ENCODE measurements around the gene MANF. TPM values are rescaled to one million over a fixed set of nuclear protein-coding genes. Genes with fewer than 3 reads are reported as not detected.

The MANF gene
- total and polyA plus RNA-seq, 2 of the 4 experiments (the other 2 are of a cell fraction), result 65.4 to 122 TPM

GRCh38 chr3:51375136-51375535 is 10.0 kb upstream of the MANF start:
- Histone ChIP-seq H3K27ac (ENCODE audit: insufficient read depth, low read length) (no peak overlapping the region), H2BK120ac (ENCODE audit: low read depth, low read length) (no peak overlapping the region), H2AFZ (replicated peaks; ENCODE audit: low read length, poor library complexity) (no peak overlapping the region), H2BK5ac (ENCODE audit: low read depth, low read length, poor library complexity, severe bottlenecking) (no peak overlapping the region), H2BK15ac (ENCODE audit: low read depth, low read length) (no peak overlapping the region), H4K5ac (ENCODE audit: low read depth, low read length) (no peak overlapping the region), H3K18ac (ENCODE audit: low read depth, low read length) (no peak overlapping the region), H3K14ac (replicated peaks; ENCODE audit: low read depth, low read length) (no peak overlapping the region), H4K91ac (ENCODE audit: insufficient read depth, low read depth, low read length) (no peak overlapping the region), H3K27me3 (ENCODE audit: control insufficient read depth, insufficient read depth, low read length) (peaks cover 8% of the 10 kb centered on the region), H3K4me1 (ENCODE audit: control insufficient read depth, insufficient read depth, low read length) (no peaks in the 10 kb centered on the region), H3K9me3 (ENCODE audit: control insufficient read depth, insufficient read depth, low read length) (no peaks in the 10 kb centered on the region), H3K4me3 (ENCODE audit: insufficient read depth, low read depth, low read length) (no peak overlapping the region), H3K9ac (ENCODE audit: low read depth, low read length) (no peak overlapping the region), H3K4me2 (ENCODE audit: low read depth, low read length) (no peak overlapping the region), H3K9me1 (ENCODE audit: insufficient read depth, low read length) (no peaks in the 10 kb centered on the region), H3K4ac (ENCODE audit: low read depth, low read length) (no peak overlapping the region), H2AK9ac (replicated peaks; ENCODE audit: low read depth, low read length, poor library complexity) (no peak overlapping the region), H3K23ac (ENCODE audit: low read depth, low read length) (no peak overlapping the region), H2AK5ac (ENCODE audit: low read depth, low read length) (no peak overlapping the region), H3K79me1 (ENCODE audit: low read depth in 1 of 2, low read length in 2 of 2) (no peaks in the 10 kb centered on the region), H4K20me1 (ENCODE audit: insufficient read depth, low read length) (no peaks in the 10 kb centered on the region), H2BK20ac (ENCODE audit: low read depth, low read length) (no peak overlapping the region), H4K8ac (ENCODE audit: low read depth in 2 of 2, low read length in 2 of 2) (no peak overlapping the region), H3K56ac (ENCODE audit: extremely low read depth, insufficient read depth, low read length) (no peak overlapping the region), H3K36me3 (ENCODE audit: control insufficient read depth, insufficient read depth, low read length) (no peaks in the 10 kb centered on the region)
- in situ Hi-C loops (cut with MboI; ENCODE audit: low sequenced_read_pairs) (loop anchor here (10.0 to 25.0 kb wide), 3 partner anchors 410 to 1038 kb away; partner anchors contain the start of genes PARP3, RASSF1, RRP9 and TUSC2), dilution Hi-C loops (cut with HindIII; ENCODE audit: low sequenced_read_pairs, unreplicated experiment) (no loop called here), intact Hi-C loops (cut with micrococcal nuclease) (no loop called here)
- CTCF ChIA-PET, result no interaction called here
- DNase-seq, result no peak
- ATAC-seq (ENCODE audit: low read depth), result no peak
- no peak for TF ChIP-seq NFE2L2 (IDR thresholded peaks at IDR 0.05; ENCODE audit: low read depth, low read length)
- no peak for TF ChIP-seq MAZ (IDR thresholded peaks at IDR 0.05; ENCODE audit: borderline replicate concordance, low read depth, low read length)
- no peak for TF ChIP-seq CHD1 (IDR thresholded peaks at IDR 0.05; ENCODE audit: low read depth, low read length)
- TF ChIP-seq CEBPB (IDR thresholded peaks at IDR 0.05; ENCODE audit: low read depth, low read length), result no peak
- TF ChIP-seq MAFK (IDR thresholded peaks at IDR 0.05; ENCODE audit: low read depth, low read length), result no peak
- TF ChIP-seq RCOR1 (IDR thresholded peaks at IDR 0.05; ENCODE audit: insufficient replicate concordance, low read length), result no peak
- no peak for TF ChIP-seq RFX5 (IDR thresholded peaks at IDR 0.05; ENCODE audit: low read depth, low read length)
- TF ChIP-seq SMC3 (IDR thresholded peaks at IDR 0.05; ENCODE audit: low read depth, low read length), result no peak
- TF ChIP-seq, protein P1, sequence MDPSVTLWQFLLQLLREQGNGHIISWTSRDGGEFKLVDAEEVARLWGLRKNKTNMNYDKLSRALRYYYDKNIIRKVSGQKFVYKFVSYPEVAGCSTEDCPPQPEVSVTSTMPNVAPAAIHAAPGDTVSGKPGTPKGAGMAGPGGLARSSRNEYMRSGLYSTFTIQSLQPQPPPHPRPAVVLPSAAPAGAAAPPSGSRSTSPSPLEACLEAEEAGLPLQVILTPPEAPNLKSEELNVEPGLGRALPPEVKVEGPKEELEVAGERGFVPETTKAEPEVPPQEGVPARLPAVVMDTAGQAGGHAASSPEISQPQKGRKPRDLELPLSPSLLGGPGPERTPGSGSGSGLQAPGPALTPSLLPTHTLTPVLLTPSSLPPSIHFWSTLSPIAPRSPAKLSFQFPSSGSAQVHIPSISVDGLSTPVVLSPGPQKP (IDR thresholded peaks at IDR 0.05; ENCODE audit: borderline replicate concordance, low read depth, low read length), result no peak
- TF ChIP-seq CTCF (conservative IDR thresholded peaks at IDR 0.05; ENCODE audit: low read depth, low read length), result no peak
- TF ChIP-seq RAD21 (IDR thresholded peaks at IDR 0.05; ENCODE audit: low read length), result no peak
- no peak for TF ChIP-seq BHLHE40 (IDR thresholded peaks at IDR 0.05; ENCODE audit: low read depth, low read length)
- TF ChIP-seq FOS (IDR thresholded peaks at IDR 0.05; ENCODE audit: low read depth, low read length), result no peak
- no peak for TF ChIP-seq USF2 (IDR thresholded peaks at IDR 0.05; ENCODE audit: low read depth, low read length)
- BruUV-seq (replicated peaks), result no TSS peak
- POLR2A ChIA-PET (ENCODE audit: unreplicated experiment), result no interaction called here

Measured in IMR-90 (cell line).